Hematopoietic multipotent progenitor cell treated with erythropoietin and hydrocortisone succinate and interleukin-3 and kit ligand, for 4 days (in vitro differentiated cells): ENCODE measurements around the gene PKP2.

Source experiments
- DNase-seq: peaks from one replicate; pipeline ENCODE4 v3.0.0-alpha.2; 2015

Gene PKP2

DNA sequence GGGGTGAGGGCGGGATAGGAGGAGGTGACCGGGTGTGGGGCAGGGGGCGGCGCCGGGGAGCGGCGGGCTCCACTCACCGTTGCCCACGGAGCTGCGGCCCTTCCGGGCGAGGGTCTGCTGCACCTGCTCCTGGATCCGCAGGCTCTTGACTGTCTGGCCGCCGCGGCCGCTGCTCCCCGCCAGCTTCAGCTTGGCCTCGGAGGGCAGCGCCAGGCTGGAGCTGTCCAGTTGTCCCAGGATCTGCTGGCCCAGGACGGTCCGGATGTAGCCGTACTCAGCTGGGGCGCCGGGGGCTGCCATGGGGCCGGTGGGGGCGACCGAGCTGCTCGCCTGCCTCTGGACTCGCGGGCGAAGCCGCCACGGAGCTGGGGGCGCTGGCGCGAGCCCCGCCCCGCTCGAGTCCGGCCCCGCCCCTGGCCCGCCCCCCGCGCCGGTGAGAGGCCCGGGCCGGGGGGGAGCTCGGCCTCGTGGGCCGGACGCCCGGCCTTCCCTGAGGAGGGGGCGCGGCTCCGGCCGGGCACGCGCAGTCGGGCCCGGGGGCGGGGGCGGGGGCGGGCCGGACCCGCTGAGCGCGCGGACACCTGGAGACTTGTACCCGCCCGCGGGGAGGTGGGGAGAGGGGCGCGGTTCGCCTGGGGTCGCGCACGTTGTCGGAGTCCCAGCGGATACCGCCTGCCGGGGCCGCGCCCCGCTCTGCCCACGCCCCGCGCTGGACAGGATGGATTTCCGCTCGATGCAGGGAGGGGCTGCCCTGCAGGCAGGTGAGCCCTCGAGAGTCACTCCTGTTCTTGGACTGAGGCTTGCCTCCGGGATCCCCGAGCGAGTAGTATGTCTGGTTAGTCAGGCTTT lies at the start of gene PKP2:
Gene PKP2 (minus strand): TSS at position 346 of the 849 bp plus-strand sequence. CDS start 46 bp downstream, at position 300.
- DNase-seq: peak; percentile 62

- DNase-seq: no peak
Measured at GRCh38 chr12:32944195-32944594, 47.6 kb upstream of the PKP2 start.

DNA sequence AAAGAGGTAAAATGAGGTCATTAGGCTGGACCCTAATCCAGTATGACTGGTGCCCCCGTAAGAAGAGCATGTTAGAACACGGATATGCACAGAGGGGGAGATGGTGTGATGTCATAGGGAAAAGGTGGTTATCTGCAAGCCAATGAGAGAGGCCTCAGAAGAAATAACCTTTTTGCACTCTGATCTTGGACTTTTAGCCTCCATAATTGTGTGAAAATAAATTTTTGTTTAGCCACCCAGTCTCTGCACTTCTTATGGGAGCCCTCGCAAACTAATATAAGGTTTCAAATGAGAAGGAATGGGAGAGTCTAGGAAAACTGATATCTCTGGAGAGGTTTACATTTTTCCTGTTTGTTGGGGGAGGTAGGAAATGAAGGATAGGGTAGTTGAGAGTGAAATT lies 43.2 kb upstream of the PKP2 start:
- DNase-seq: no peak

DNA sequence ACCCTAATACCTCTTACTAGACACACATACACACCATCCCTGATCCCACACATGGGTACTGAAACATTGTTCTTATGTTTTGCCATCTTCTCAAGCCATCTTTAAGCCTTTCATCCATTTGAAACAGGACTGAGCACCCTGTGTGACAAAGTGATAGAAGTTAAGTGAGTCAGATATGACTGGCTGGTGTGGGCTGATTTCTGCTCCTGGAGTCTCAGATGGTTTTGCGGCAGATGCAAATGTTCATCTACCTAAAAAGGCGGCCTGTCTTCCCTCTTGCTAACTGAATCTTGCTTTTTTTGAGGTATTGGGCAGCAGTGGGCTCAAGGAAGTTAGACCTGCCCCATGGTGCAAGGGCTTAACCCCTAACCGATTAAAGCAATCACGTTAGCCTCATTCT lies 30.4 kb upstream of the PKP2 start:
- DNase-seq: no peak

DNA sequence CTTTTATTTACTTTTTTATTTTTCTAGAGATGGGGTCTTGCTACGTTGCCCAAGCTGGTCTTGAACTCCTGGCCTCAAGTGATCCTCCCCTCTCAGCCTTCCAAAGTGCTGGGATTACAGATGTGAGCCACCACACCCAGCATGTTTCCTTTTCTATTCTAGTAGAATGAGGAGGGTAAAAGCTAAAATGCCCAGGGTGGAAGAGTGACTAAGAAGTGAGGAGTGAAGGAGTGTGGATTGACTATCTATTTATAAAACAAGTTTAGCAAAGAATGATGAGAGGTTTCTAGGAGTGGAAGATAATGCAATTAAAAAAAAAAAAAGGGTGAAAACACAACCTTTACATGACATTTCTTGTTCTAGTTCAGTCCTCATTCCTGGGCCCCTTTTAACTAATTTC lies 29.8 kb upstream of the PKP2 start:
- DNase-seq: no peak

- no peak for DNase-seq
Measured at GRCh38 chr12:32922546-32923297, 26.1 kb upstream of the PKP2 start.

- no peak for DNase-seq
Measured at GRCh38 chr12:32921397-32921796, 24.8 kb upstream of the PKP2 start.

GRCh38 chr12:32920506-32921085 lies 24.0 kb upstream of the PKP2 start:
- DNase-seq: peak; percentile 5

- peak; percentile 60 for DNase-seq
Measured at GRCh38 chr12:32918890-32919801, 22.6 kb upstream of the PKP2 start.

DNA sequence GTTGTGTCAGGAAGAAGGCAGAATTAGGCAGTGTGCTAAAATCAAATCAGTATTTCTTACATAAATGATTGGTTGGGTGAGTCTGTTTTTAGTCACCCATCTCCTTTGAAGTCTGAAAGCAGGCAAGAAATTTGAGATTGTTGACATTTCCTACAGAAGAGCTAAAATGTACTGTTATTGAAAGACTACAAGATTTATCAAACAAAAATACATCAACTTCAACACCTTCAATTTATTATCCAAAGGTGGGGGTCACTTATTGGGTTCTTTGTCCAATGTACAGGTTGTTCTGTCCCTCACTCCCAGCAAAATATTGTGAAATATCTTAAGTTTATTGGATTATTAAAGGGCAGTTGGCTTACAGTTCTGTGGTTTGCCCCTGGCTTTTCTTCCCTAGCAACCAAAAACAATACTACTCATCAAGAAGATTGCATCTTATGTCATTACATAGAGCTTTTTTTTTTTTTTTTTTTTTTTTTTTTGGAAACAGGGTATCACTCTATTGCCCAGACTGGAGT lies 20.6 kb upstream of the PKP2 start:
- DNase-seq: peak; percentile 10

GRCh38 chr12:32907898-32908476 lies 11.4 kb upstream of the PKP2 start:
- no peak for DNase-seq

- DNase-seq: no peak
Measured at GRCh38 chr12:32907166-32907565, 10.6 kb upstream of the PKP2 start.

DNA sequence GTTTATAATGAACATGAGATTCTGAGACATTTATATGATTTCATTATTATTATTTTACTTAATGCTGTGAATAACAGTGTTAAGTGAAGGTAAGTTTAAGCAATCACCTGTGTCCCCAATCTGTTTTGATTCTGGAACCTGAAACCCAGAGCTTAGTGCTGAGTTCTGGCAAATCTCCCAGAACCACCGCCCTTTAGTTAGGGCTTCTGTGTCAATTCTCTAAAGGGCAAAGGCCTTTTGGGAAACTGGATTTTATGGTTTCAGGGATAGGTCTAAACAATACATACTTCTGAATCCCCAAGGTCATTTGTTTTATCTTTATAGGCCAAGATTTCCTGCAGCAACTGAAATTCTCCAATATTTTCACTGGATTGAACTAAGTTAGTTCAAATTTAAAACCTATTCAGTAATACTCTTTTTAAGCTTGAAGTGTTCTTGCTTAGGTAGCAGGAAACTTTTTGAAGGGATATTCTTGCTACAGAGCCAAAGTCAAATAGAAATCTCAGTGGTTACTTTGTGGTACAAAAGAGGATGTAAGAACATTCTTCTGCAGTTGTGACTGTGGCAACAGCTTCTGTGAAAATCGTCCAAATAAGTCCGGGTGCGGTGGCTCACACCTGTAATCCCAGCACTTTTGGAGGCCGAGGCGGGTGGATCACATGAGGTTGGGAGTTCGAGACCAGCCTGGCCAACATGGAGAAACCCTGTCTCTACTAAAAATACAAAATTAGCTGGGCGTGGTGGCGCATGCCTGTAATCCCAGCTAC lies 10.0 kb upstream of the PKP2 start:
- DNase-seq: peak; percentile 6

DNA sequence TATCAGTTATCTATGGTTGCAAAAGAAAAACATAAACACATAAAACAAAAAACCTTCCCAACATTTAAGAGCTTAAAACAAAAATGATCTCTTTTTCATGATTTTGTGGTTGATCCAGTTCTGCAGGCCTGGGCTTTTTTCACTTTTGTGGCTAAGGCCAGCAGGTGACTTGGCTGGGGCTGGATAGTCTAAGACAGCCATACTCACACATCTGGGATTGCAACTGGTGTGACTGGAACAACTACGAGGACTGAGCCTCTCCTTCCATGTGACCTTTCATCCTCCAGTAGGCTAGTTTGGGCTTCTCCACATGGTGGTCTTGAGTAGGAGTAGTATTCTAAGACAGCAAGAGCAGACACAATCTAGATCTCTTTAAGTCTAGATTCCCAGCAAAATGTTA lies 7.2 kb upstream of the PKP2 start:
- DNase-seq: no peak

DNA sequence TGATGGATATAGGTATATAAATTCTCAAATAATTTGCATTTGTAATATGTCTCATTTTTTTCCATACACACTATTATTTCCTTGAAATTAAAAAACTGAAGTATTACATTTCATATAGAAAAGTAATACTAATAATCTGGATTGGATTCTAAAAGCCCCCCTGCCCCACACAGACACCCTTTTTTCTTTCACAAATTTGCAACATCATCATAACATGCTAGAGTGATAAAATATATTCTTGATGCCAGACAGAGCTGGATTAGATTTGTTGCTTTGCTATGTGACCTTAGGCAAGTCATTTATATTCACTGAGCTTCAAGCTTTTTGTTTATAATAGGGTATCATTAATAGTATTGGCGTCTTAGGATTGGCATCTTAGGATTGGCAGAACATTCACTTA lies 6.7 kb upstream of the PKP2 start:
- no peak for DNase-seq

- no peak for DNase-seq
Measured at GRCh38 chr12:32902287-32902997, 5.9 kb upstream of the PKP2 start.

DNA sequence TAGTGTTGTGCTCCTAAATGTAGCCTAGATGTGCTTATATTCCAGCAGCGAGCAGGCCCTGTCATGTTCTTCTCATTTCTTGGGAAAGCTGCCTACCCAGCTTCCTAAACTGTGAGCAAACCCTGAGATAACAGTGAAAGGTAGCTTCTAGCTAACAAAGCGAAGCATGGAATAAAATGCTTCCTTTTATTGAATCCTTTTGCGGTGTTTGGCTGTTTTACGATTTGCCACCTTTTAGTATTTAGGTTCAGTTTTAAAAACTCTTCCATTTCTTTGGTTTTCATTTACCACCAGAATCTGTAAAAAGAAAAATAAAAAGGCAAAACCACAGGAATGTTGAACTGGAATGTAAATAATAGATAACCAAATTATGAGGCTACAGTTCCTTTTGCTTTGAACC lies 5.0 kb upstream of the PKP2 start:
- no peak for DNase-seq

- DNase-seq: no peak
Measured at GRCh38 chr12:32897687-32898573, 1.4 kb upstream of the PKP2 start.

- peak; percentile 18 for DNase-seq
Measured at GRCh38 chr12:32897281-32897610, 669 bp upstream of the PKP2 start.
